ENCODE data around the gene CDK5R2.
"Not testable (repeated sequence)": the region's sequence is repeated elsewhere in the genome, so short reads cannot be mapped to it uniquely, and the experiment has no call there.

The CDK5R2 gene

DNA sequence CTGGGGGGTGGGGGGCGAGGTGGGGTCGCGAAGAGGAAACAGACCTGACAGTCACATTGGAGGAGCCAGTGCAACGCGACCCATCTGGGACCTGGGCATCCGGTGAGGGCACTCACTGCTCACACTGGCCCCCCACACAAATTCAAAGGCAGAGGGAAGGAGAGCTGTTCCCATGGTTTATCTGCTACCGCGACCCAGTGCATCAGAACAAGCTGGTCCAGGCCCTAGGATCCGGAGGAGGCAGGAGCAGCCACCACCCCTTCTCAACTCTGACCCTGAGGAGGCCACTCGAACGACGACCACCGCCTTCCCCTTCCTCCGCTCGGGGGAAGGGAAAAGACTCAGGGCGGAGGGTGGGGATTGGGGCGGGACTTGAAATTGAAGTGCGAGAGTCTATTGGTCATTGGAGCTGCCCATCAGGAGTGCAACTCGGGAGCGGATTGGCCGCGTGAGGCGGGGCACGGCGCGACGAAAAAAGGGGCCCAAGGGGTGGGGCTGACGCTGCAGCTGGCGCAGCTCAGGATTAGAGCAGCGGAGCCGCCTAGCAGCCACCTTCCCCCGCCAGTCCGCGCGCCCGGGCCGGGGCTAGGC is at the start of gene CDK5R2:
Gene CDK5R2, plus strand, starts transcription at position 526 of the 591 bp plus-strand sequence. CDS start 155 bp downstream, outside the sequence.
- H3K9ac ChIP-seq (ENCODE audit: insufficient read length, low read depth), result peak within 1 kb of the TSS; percentile 90
- no peaks in the 10 kb centered on the region for H3K36me3 ChIP-seq (ENCODE audit: insufficient read depth, insufficient read length, low read length)
- TF ChIP-seq SUZ12 (IDR thresholded peaks at IDR 0.05; ENCODE audit: extremely low read depth, insufficient read depth, insufficient read length) (no peak), YY1 (IDR thresholded peaks at IDR 0.05; ENCODE audit: insufficient read depth, insufficient read length) (no peak), ZNF274 (IDR thresholded peaks at IDR 0.05; ENCODE audit: low read depth, low read length) (no peak)
- peaks cover 18% of the 10 kb centered on the region for H3K4me1 ChIP-seq (ENCODE audit: insufficient read depth, insufficient read length)
- DNase-seq (ENCODE audit: low read depth, low spot score), result peak; percentile 89
- H3K27me3 ChIP-seq (ENCODE audit: insufficient read depth, insufficient read length), result peaks cover 57% of the 10 kb centered on the region
- H3K9me3 ChIP-seq (ENCODE audit: insufficient read depth, low read length), result no peaks in the 10 kb centered on the region
- peak within 1 kb of the TSS; percentile 80 for H3K4me3 ChIP-seq (ENCODE audit: insufficient read length, low read depth)

DNA sequence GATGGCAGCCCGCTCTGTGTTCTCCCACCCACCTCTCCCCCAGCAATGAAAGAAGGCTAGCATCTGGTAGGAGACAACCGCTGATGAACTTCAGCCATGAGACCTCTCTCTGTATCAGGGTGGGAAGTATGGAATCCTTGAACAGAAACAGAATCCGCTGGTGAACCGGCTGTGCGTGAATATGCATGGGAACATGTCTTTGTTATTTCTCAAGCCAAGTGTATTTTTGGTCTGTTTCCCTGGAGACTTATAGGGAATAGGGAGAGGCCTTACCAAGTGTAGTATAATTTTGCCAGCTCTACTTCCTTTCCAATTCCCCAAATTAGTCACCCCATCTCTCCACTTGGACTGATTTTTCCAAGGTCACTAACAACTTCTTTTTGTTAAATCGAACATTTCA is 48.7 kb upstream of the CDK5R2 start:
- no peak overlapping the region for H3K9ac ChIP-seq (ENCODE audit: insufficient read length, low read depth)
- no peaks in the 10 kb centered on the region for H3K4me1 ChIP-seq (ENCODE audit: insufficient read depth, insufficient read length)
- H3K9me3 ChIP-seq (ENCODE audit: insufficient read depth, low read length), result no peaks in the 10 kb centered on the region
- H3K4me3 ChIP-seq (ENCODE audit: insufficient read length, low read depth), result no peak overlapping the region
- no peak for TF ChIP-seq YY1 (IDR thresholded peaks at IDR 0.05; ENCODE audit: insufficient read depth, insufficient read length)
- TF ChIP-seq SUZ12 (IDR thresholded peaks at IDR 0.05; ENCODE audit: extremely low read depth, insufficient read depth, insufficient read length), result no peak
- no peak for TF ChIP-seq ZNF274 (IDR thresholded peaks at IDR 0.05; ENCODE audit: low read depth, low read length)
- DNase-seq (ENCODE audit: low read depth, low spot score), result no peak
- H3K27me3 ChIP-seq (ENCODE audit: insufficient read depth, insufficient read length), result peaks cover 7% of the 10 kb centered on the region
- no peaks in the 10 kb centered on the region for H3K36me3 ChIP-seq (ENCODE audit: insufficient read depth, insufficient read length, low read length)

DNA sequence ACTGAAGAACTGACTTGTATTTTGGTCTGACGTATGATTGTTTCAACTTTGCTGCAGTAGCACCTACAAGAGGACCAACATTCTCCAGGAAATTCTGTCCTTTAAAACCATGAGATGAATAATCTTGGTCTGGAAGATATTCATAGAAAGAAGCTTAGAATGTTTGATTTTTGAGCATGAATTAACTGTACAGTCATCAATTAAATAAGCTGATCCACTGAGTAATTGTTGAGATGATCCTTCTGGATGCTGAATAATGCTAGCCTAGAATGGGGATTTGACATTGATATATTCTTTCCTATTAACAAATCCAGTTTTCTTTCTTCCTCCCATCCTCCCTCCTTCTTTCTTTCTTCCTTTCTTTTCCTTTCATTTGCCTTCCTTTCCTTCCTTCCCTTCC is 39.0 kb upstream of the CDK5R2 start:
- no peaks in the 10 kb centered on the region for H3K4me1 ChIP-seq (ENCODE audit: insufficient read depth, insufficient read length)
- H3K36me3 ChIP-seq (ENCODE audit: insufficient read depth, insufficient read length, low read length), result no peaks in the 10 kb centered on the region
- H3K9me3 ChIP-seq (ENCODE audit: insufficient read depth, low read length), result peaks cover 26% of the 10 kb centered on the region
- TF ChIP-seq ZNF274 (IDR thresholded peaks at IDR 0.05; ENCODE audit: low read depth, low read length), result no peak
- TF ChIP-seq SUZ12 (IDR thresholded peaks at IDR 0.05; ENCODE audit: extremely low read depth, insufficient read depth, insufficient read length), result no peak
- no peak for TF ChIP-seq YY1 (IDR thresholded peaks at IDR 0.05; ENCODE audit: insufficient read depth, insufficient read length)
- DNase-seq (ENCODE audit: low read depth, low spot score), result no peak
- no peak overlapping the region for H3K9ac ChIP-seq (ENCODE audit: insufficient read length, low read depth)
- H3K27me3 ChIP-seq (ENCODE audit: insufficient read depth, insufficient read length), result no peaks in the 10 kb centered on the region
- no peak overlapping the region for H3K4me3 ChIP-seq (ENCODE audit: insufficient read length, low read depth)

DNA sequence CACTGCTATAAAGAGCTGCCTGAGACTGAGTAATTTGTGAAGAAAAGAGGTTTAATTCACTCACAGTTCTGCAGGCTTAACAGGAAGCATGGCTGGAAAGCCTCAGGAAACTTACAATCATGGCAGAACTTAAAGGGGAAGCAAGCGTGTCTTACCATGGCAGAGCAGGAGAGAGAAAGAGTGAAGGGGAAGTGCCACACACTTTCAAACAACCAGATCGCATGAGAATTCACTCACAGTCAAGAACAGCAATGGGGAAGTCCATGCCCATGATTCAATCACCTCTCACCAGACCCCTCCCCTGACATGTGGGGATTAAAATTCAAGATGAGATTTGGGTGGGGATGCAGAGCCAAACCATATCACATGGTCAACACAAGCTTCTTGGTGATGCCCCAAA is 34.7 kb upstream of the CDK5R2 start:
- Histone ChIP-seq H3K4me1 (ENCODE audit: insufficient read depth, insufficient read length) (no peaks in the 10 kb centered on the region), H3K27me3 (ENCODE audit: insufficient read depth, insufficient read length) (no peaks in the 10 kb centered on the region), H3K36me3 (ENCODE audit: insufficient read depth, insufficient read length, low read length) (no peaks in the 10 kb centered on the region), H3K9me3 (ENCODE audit: insufficient read depth, low read length) (peaks cover 43% of the 10 kb centered on the region), H3K4me3 (ENCODE audit: insufficient read length, low read depth) (no peak overlapping the region), H3K9ac (ENCODE audit: insufficient read length, low read depth) (no peak overlapping the region)
- DNase-seq (ENCODE audit: low read depth, low spot score), result no peak
- TF ChIP-seq ZNF274 (IDR thresholded peaks at IDR 0.05; ENCODE audit: low read depth, low read length) (no peak), SUZ12 (IDR thresholded peaks at IDR 0.05; ENCODE audit: extremely low read depth, insufficient read depth, insufficient read length) (no peak), YY1 (IDR thresholded peaks at IDR 0.05; ENCODE audit: insufficient read depth, insufficient read length) (no peak)

DNA sequence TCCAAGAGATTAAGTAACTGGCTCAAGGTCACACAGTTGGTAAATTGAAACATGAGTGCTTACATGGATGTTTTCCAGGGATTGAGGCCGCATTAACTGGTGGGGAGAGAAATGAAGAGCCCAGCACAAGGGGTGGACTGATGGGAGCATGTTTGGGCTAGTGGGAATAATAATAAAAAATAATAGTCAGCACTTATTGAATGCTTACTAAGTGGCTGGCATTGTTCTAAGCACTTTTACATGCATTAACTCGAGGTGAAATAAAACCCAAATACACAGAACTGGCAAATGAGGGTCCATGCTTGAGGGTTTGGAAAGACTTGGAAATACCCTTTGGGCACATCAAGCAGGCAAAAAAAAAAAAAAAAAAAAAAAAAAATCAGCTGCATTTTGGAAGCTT is 34.0 kb upstream of the CDK5R2 start:
- no peak for TF ChIP-seq ZNF274 (IDR thresholded peaks at IDR 0.05; ENCODE audit: low read depth, low read length)
- TF ChIP-seq SUZ12 (IDR thresholded peaks at IDR 0.05; ENCODE audit: extremely low read depth, insufficient read depth, insufficient read length), result no peak
- no peaks in the 10 kb centered on the region for H3K4me1 ChIP-seq (ENCODE audit: insufficient read depth, insufficient read length)
- H3K4me3 ChIP-seq (ENCODE audit: insufficient read length, low read depth), result no peak overlapping the region
- no peaks in the 10 kb centered on the region for H3K27me3 ChIP-seq (ENCODE audit: insufficient read depth, insufficient read length)
- peaks cover 48% of the 10 kb centered on the region for H3K9me3 ChIP-seq (ENCODE audit: insufficient read depth, low read length)
- no peak for DNase-seq (ENCODE audit: low read depth, low spot score)
- no peaks in the 10 kb centered on the region for H3K36me3 ChIP-seq (ENCODE audit: insufficient read depth, insufficient read length, low read length)
- no peak overlapping the region for H3K9ac ChIP-seq (ENCODE audit: insufficient read length, low read depth)

DNA sequence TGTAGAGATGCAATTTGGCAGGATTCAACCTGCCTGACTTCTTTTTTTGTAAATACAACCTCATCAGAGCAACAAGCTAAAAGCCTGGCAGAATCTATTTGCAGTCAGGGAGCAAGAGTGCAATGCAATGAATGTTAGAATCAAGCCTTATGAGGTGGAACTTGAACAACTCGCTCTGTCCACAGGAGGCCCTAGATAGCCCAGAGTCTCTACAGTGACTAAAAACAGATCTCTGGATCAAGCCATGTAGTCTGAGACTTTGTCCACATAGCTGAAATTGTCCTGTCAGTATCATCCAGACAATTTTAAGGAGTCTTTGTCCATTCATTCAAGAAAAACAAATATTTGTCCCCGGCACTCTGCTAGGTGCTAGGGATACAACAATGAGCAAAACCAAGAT is 32.0 kb upstream of the CDK5R2 start:
- TF ChIP-seq ZNF274 (IDR thresholded peaks at IDR 0.05; ENCODE audit: low read depth, low read length) (no peak), SUZ12 (IDR thresholded peaks at IDR 0.05; ENCODE audit: extremely low read depth, insufficient read depth, insufficient read length) (no peak), YY1 (IDR thresholded peaks at IDR 0.05; ENCODE audit: insufficient read depth, insufficient read length) (no peak)
- Histone ChIP-seq H3K9ac (ENCODE audit: insufficient read length, low read depth) (no peak overlapping the region), H3K27me3 (ENCODE audit: insufficient read depth, insufficient read length) (no peaks in the 10 kb centered on the region), H3K36me3 (ENCODE audit: insufficient read depth, insufficient read length, low read length) (no peaks in the 10 kb centered on the region), H3K4me3 (ENCODE audit: insufficient read length, low read depth) (no peak overlapping the region), H3K9me3 (ENCODE audit: insufficient read depth, low read length) (peaks cover 40% of the 10 kb centered on the region), H3K4me1 (ENCODE audit: insufficient read depth, insufficient read length) (no peaks in the 10 kb centered on the region)
- no peak for DNase-seq (ENCODE audit: low read depth, low spot score)

DNA sequence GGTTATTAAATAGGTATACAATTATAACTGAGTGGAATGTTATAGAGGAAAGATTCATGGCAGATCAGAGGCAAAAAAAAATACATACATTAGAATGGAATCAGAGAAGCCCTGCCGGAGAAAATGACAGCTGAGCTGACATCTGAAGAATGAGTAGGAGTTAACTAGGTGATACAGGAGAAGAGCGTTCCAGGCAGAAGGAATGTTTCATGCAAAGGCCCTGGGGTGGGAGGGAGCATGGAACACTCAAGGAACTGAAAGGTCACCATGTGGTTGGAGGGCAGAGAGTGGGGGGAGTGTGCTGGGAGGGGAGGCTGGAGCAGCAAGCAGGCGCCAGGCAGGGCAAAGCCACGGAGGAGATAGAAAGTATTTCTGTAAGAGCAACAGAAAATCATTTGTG is 31.6 kb upstream of the CDK5R2 start:
- no peak overlapping the region for H3K4me3 ChIP-seq (ENCODE audit: insufficient read length, low read depth)
- H3K36me3 ChIP-seq (ENCODE audit: insufficient read depth, insufficient read length, low read length), result no peaks in the 10 kb centered on the region
- H3K9ac ChIP-seq (ENCODE audit: insufficient read length, low read depth), result no peak overlapping the region
- no peaks in the 10 kb centered on the region for H3K27me3 ChIP-seq (ENCODE audit: insufficient read depth, insufficient read length)
- TF ChIP-seq SUZ12 (IDR thresholded peaks at IDR 0.05; ENCODE audit: extremely low read depth, insufficient read depth, insufficient read length), result no peak
- no peak for TF ChIP-seq YY1 (IDR thresholded peaks at IDR 0.05; ENCODE audit: insufficient read depth, insufficient read length)
- TF ChIP-seq ZNF274 (IDR thresholded peaks at IDR 0.05; ENCODE audit: low read depth, low read length), result no peak
- H3K4me1 ChIP-seq (ENCODE audit: insufficient read depth, insufficient read length), result no peaks in the 10 kb centered on the region
- H3K9me3 ChIP-seq (ENCODE audit: insufficient read depth, low read length), result peaks cover 39% of the 10 kb centered on the region
- no peak for DNase-seq (ENCODE audit: low read depth, low spot score)

DNA sequence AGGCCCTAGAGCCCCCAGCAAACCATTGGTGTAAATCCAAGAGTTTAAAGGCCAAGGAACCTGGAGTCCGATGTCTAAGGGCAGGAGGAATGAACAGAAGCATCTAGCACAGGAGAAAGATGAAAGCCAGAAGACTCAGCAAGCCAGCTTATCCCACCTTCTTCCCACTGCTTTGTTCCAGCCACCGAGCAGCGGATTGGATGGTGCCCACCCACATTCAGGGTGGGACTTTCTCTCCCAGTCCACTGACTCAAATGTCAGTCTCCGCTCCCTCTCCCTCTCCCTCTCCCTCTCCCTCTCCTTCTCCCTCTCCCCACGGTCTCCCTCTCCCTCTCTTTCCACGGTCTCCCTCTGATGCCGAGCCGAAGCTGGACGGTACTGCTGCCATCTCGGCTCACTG is 29.0 kb upstream of the CDK5R2 start:
- peaks cover 29% of the 10 kb centered on the region; the same call in 1 of the 2 replicates for H3K9me3 ChIP-seq (ENCODE audit: insufficient read depth, low read length)
- H3K4me3 ChIP-seq (ENCODE audit: insufficient read length, low read depth); H3K4me1 ChIP-seq (ENCODE audit: insufficient read depth, insufficient read length); H3K9ac ChIP-seq (ENCODE audit: insufficient read length, low read depth); H3K36me3 ChIP-seq (ENCODE audit: insufficient read depth, insufficient read length, low read length); H3K27me3 ChIP-seq (ENCODE audit: insufficient read depth, insufficient read length); DNase-seq (ENCODE audit: low read depth, low spot score): not testable (repeated sequence)

DNA sequence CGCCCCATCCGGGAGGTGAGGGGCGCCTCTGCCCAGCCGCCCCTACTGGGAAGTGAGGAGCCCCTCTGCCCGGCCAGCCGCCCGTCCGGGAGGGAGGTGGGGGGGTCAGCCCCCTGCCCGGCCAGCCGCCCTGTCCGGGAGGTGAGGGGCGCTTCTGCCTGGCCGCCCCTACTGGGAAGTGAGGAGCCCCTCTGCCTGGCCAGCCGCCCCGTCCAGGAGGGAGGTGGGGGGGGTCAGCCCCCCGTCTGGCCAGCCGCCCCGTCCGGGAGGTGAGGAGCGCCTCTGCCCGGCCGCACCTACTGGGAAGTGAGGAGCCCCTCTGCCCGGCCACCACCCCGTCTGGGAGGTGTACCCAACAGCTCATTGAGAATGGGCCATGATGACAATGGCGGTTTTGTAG is 27.7 kb upstream of the CDK5R2 start:
- H3K9me3 ChIP-seq (ENCODE audit: insufficient read depth, low read length), result peaks cover 29% of the 10 kb centered on the region; the same call in 1 of the 2 replicates
- H3K36me3 ChIP-seq (ENCODE audit: insufficient read depth, insufficient read length, low read length); H3K4me3 ChIP-seq (ENCODE audit: insufficient read length, low read depth); H3K4me1 ChIP-seq (ENCODE audit: insufficient read depth, insufficient read length); H3K9ac ChIP-seq (ENCODE audit: insufficient read length, low read depth); H3K27me3 ChIP-seq (ENCODE audit: insufficient read depth, insufficient read length); DNase-seq (ENCODE audit: low read depth, low spot score): not testable (repeated sequence)
